ENCODE data around the gene NRTN.
"Not testable (repeated sequence)": the region's sequence is repeated elsewhere in the genome, so short reads cannot be mapped to it uniquely, and the experiment has no call there.

The NRTN gene

GRCh38 chr19:5804516-5805461 is at the start of gene NRTN:
Gene NRTN (plus strand): TSS chr19:5805067. CDS start chr19:5824166, 19,099 bp downstream.
- DNase-seq: peak; percentile 27 to 35

- DNase-seq: no peak
These were observed 42.2 kb upstream of the NRTN start for GRCh38 chr19:5762608-5763217.

- no peak for DNase-seq
These were observed 39.6 kb upstream of the NRTN start for GRCh38 chr19:5765220-5765619.

- no peak for DNase-seq
These were observed 36.9 kb upstream of the NRTN start for GRCh38 chr19:5767949-5768348.

GRCh38 chr19:5772416-5772815 is 32.5 kb upstream of the NRTN start:
- DNase-seq: no peak

GRCh38 chr19:5773276-5773675 is 31.6 kb upstream of the NRTN start:
- no peak for DNase-seq

- no peak for DNase-seq
These were observed 29.9 kb upstream of the NRTN start for GRCh38 chr19:5774921-5775320.

GRCh38 chr19:5775668-5776309 is 29.1 kb upstream of the NRTN start:
- no peak for DNase-seq

GRCh38 chr19:5778402-5778801 is 26.5 kb upstream of the NRTN start:
- no peak for DNase-seq

GRCh38 chr19:5780916-5781315 is 24.0 kb upstream of the NRTN start:
- not testable (repeated sequence) for DNase-seq

GRCh38 chr19:5782322-5782721 is 22.5 kb upstream of the NRTN start:
- no peak for DNase-seq

GRCh38 chr19:5782945-5783919 is 21.6 kb upstream of the NRTN start:
- DNase-seq: no peak

GRCh38 chr19:5784581-5785147 is 20.2 kb upstream of the NRTN start, which contains the start of gene PRR22:
Gene PRR22 (minus strand): TSS chr19:5784746. CDS start chr19:5784660, 86 bp downstream.
- no peak for DNase-seq

- DNase-seq: no peak
These were observed 19.4 kb upstream of the NRTN start for GRCh38 chr19:5785423-5785822.

GRCh38 chr19:5786593-5787408 is 18.1 kb upstream of the NRTN start:
- no peak for DNase-seq

GRCh38 chr19:5787409-5788182 is 17.3 kb upstream of the NRTN start:
- no peak for DNase-seq

- no peak for DNase-seq
These were observed 16.4 kb upstream of the NRTN start for GRCh38 chr19:5788422-5788821.

- no peak for DNase-seq
These were observed 15.5 kb upstream of the NRTN start for GRCh38 chr19:5789351-5789761.

GRCh38 chr19:5789886-5790558 is 14.8 kb upstream of the NRTN start:
- DNase-seq: no peak

Measured in NCI-H2081 (cell line).